WTC11 (cell line): ENCODE measurements around the gene ITGAV. TPM values are rescaled to one million over a fixed set of nuclear protein-coding genes. Genes with fewer than 3 reads are reported as not detected.
A peak's percentile ranks its signal among the peaks of the same experiment; 100 is the strongest.

Experiments
- ATAC-seq: fragments of 200-7000 bp; cut with Tn5 transposase; 2 replicates; pipeline ENCODE4 v1.10.0; 2021; ENCODE audit warnings: mild to moderate bottlenecking, moderate library complexity
- CTCF ChIA-PET: fragments of 300-600 bp; sonication (Branson Sonifier 250); formaldehyde crosslinking; loops from one replicate; lab custom pipeline; 2021; ENCODE audit warnings: antibody characterized with exemption; lab: Charles Lee
- POLR2A ChIA-PET: fragments of 350-600 bp; sonication (Branson Sonifier 250); formaldehyde crosslinking; loops from one replicate; lab custom pipeline; 2021; ENCODE audit warnings: antibody characterized with exemption; lab: Charles Lee
- DNase-seq: peaks from one replicate; pipeline ENCODE4 v3.0.0; 2021; ENCODE audit warnings: low spot score
- H3K27ac Mint-ChIP-seq: 2 replicates; pipeline ENCODE4 v1.8.0; 2021; ENCODE audit warnings: mixed read lengths
- H3K27me3 Mint-ChIP-seq: 2 replicates; pipeline ENCODE4 v1.8.0; 2021; ENCODE audit warnings: low read depth, mild to moderate bottlenecking, moderate library complexity, mixed read lengths
- H3K36me3 Mint-ChIP-seq: 2 replicates; pipeline ENCODE4 v1.8.0; 2021; ENCODE audit warnings: mixed read lengths
- H3K4me1 Mint-ChIP-seq: 2 replicates; pipeline ENCODE4 v1.8.0; 2022; ENCODE audit warnings: mixed read lengths
- H3K4me3 Mint-ChIP-seq: 2 replicates; pipeline ENCODE4 v1.8.0; 2021; ENCODE audit warnings: mild to moderate bottlenecking, moderate library complexity, mixed read lengths
- H3K9me3 Mint-ChIP-seq: 2 replicates; pipeline ENCODE4 v1.8.0; 2021; ENCODE audit warnings: mixed read lengths
- ARID4B ChIP-seq: sonication (generic); formaldehyde crosslinking; IDR thresholded peaks from 2 replicates; pipeline ENCODE4 v1.8.0; 2023; ENCODE audit warnings: missing genetic modification reagents, mild to moderate bottlenecking, borderline replicate concordance
- ATF1 ChIP-seq: sonication (generic); formaldehyde crosslinking; IDR thresholded peaks from 2 replicates; pipeline ENCODE4 v1.8.1; 2023; ENCODE audit warnings: mild to moderate bottlenecking, moderate library complexity, missing genetic modification reagents
- ATF6 ChIP-seq: sonication (generic); formaldehyde crosslinking; IDR thresholded peaks from 2 replicates; pipeline ENCODE4 v1.8.1; 2023; ENCODE audit warnings: mild to moderate bottlenecking, missing genetic modification reagents
- E2F1 ChIP-seq: sonication (generic); formaldehyde crosslinking; IDR thresholded peaks from 2 replicates; pipeline ENCODE4 v1.8.0; 2022; ENCODE audit warnings: mild to moderate bottlenecking, missing genetic modification reagents
- ERG ChIP-seq: fragments of 250-450 bp; sonication (Bioruptor Pico); IDR thresholded peaks from 2 replicates; pipeline ENCODE4 v1.8.0; 2021; ENCODE audit warnings: mild to moderate bottlenecking
- FOXJ3 ChIP-seq: sonication (generic); formaldehyde crosslinking; IDR thresholded peaks from 2 replicates; pipeline ENCODE4 v1.9.0; 2021; ENCODE audit warnings: missing genetic modification reagents, mild to moderate bottlenecking, borderline replicate concordance
- FOXK1 ChIP-seq: sonication (generic); formaldehyde crosslinking; IDR thresholded peaks from 2 replicates; pipeline ENCODE4 v1.8.0; 2022; ENCODE audit warnings: mild to moderate bottlenecking, moderate library complexity, missing genetic modification reagents
- FOXP1 ChIP-seq: sonication (generic); formaldehyde crosslinking; IDR thresholded peaks from 2 replicates; pipeline ENCODE4 v1.8.0; 2022; ENCODE audit warnings: missing genetic modification reagents, mild to moderate bottlenecking, moderate library complexity, borderline replicate concordance
- GABPB1 ChIP-seq: sonication (generic); formaldehyde crosslinking; IDR thresholded peaks from 2 replicates; pipeline ENCODE4 v1.8.1; 2023; ENCODE audit warnings: mild to moderate bottlenecking, missing genetic modification reagents
- IRF1 ChIP-seq: sonication (generic); formaldehyde crosslinking; IDR thresholded peaks from 2 replicates; pipeline ENCODE4 v1.8.0; 2023; ENCODE audit warnings: missing genetic modification reagents
- NR1H2 ChIP-seq: sonication (generic); formaldehyde crosslinking; IDR thresholded peaks from 2 replicates; pipeline ENCODE4 v1.9.0; 2021; ENCODE audit warnings: mild to moderate bottlenecking, moderate library complexity, missing genetic modification reagents
- NR3C1 ChIP-seq: sonication (generic); formaldehyde crosslinking; conservative IDR thresholded peaks from 2 replicates; pipeline ENCODE4 v1.8.1; 2023; ENCODE audit warnings: low read depth, mild to moderate bottlenecking, missing genetic modification reagents
- SMAD3 ChIP-seq: sonication (generic); formaldehyde crosslinking; IDR thresholded peaks from 2 replicates; pipeline ENCODE4 v1.8.0; 2022; ENCODE audit warnings: missing genetic modification reagents, mild to moderate bottlenecking, borderline replicate concordance
- SMAD4 ChIP-seq: sonication (generic); formaldehyde crosslinking; IDR thresholded peaks from 2 replicates; pipeline ENCODE4 v1.8.0; 2022; ENCODE audit warnings: mild to moderate bottlenecking, missing genetic modification reagents
- STAT6 ChIP-seq: sonication (generic); formaldehyde crosslinking; conservative IDR thresholded peaks from 2 replicates; pipeline ENCODE4 v1.8.1; 2023; ENCODE audit warnings: mild to moderate bottlenecking, low read depth, missing genetic modification reagents, moderate library complexity
- USF1 ChIP-seq: sonication (generic); formaldehyde crosslinking; IDR thresholded peaks from 2 replicates; pipeline ENCODE4 v1.8.0; 2022; ENCODE audit warnings: mild to moderate bottlenecking, missing genetic modification reagents
- ZBTB21 ChIP-seq: sonication (generic); formaldehyde crosslinking; IDR thresholded peaks from 2 replicates; pipeline ENCODE4 v1.8.1; 2023; ENCODE audit warnings: mild to moderate bottlenecking, missing genetic modification reagents, borderline replicate concordance
- ZMAT4 ChIP-seq: fragments of 250-450 bp; sonication (Bioruptor Pico); IDR thresholded peaks from 2 replicates; pipeline ENCODE4 v1.9.0; 2021; ENCODE audit warnings: mild to moderate bottlenecking
- ZNF416 ChIP-seq: fragments of 250-450 bp; sonication (Bioruptor Pico); IDR thresholded peaks from 2 replicates; pipeline ENCODE4 v1.9.0; 2021; ENCODE audit warnings: mild to moderate bottlenecking, inconsistent platforms
- ZNF423 ChIP-seq: fragments of 250-450 bp; sonication (Bioruptor Pico); IDR thresholded peaks from 2 replicates; pipeline ENCODE4 v2.1.2; 2022; ENCODE audit warnings: mild to moderate bottlenecking, moderate library complexity
- ZNF512 ChIP-seq: sonication (generic); formaldehyde crosslinking; IDR thresholded peaks from 2 replicates; pipeline ENCODE4 v1.8.1; 2022; ENCODE audit warnings: missing genetic modification reagents, borderline replicate concordance
- total RNA-seq: library from RNA; stranded (reverse); gene quantifications from 3 replicates; pipeline ENCODE4 v1.2.3, GENCODE V29; 2021

Gene ITGAV
- total RNA-seq, 1 experiment from 2014 or later = 30.0 TPM

GRCh38 chr2:186675380-186675779 is 85.5 kb downstream of the ITGAV start (continued):
- TF ChIP-seq NR1H2 (CRISPR knock-in tag) (no peak), NR3C1 (CRISPR knock-in tag) (no peak), ERG (CRISPR knock-in tag) (no peak), FOXK1 (no peak), STAT6 (CRISPR knock-in tag) (no peak), ATF1 (no peak)

- no peak for DNase-seq
- H3K27me3 Mint-ChIP-seq = no peaks in the 10 kb centered on the region
- H3K9me3 Mint-ChIP-seq = peaks cover 16% of the 10 kb centered on the region
- CTCF ChIA-PET = no interaction called here
- H3K4me3 Mint-ChIP-seq = no peak overlapping the region
- POLR2A ChIA-PET = no interaction called here
- peaks cover 10% of the 10 kb centered on the region for H3K36me3 Mint-ChIP-seq
- ATAC-seq = peak; percentile 47
- peaks cover 13% of the 10 kb centered on the region for H3K4me1 Mint-ChIP-seq
- H3K27ac Mint-ChIP-seq = peak overlapping the region; percentile 51; the same call in 1 of the 2 replicates
- no peak for TF ChIP-seq GABPB1 (CRISPR knock-in tag)
- TF ChIP-seq ZMAT4 (CRISPR knock-in tag) = no peak
- no peak for TF ChIP-seq FOXJ3
- TF ChIP-seq ZNF423 = no peak
- TF ChIP-seq E2F1 (CRISPR knock-in tag) = no peak
- TF ChIP-seq NR1H2 (CRISPR knock-in tag) = no peak
- no peak for TF ChIP-seq ZNF416 (CRISPR knock-in tag)
- no peak for TF ChIP-seq ARID4B (CRISPR knock-in tag)
- TF ChIP-seq SMAD3 (CRISPR knock-in tag) = no peak
- TF ChIP-seq ZNF512 (CRISPR knock-in tag) = no peak
- no peak for TF ChIP-seq IRF1 (CRISPR knock-in tag)
- no peak for TF ChIP-seq ATF6 (CRISPR knock-in tag)
- TF ChIP-seq NR3C1 (CRISPR knock-in tag) = no peak
- TF ChIP-seq SMAD4 (CRISPR knock-in tag) = no peak
- TF ChIP-seq USF1 (CRISPR knock-in tag) = no peak
- TF ChIP-seq ZBTB21 (CRISPR knock-in tag) = no peak
- TF ChIP-seq FOXP1 (CRISPR knock-in tag) = no peak
Observed at GRCh38 chr2:186683341-186683740, 93.5 kb downstream of the ITGAV start.
